Panc1 (cell line): Measurements from ENCODE around the gene PDK2.

Experiments used
- CTCF ChIP-seq: fragments of 450-650 bp; IDR thresholded peaks from 2 replicates; pipeline ENCODE4 v1.5.1; 2017; ENCODE audit warnings: mild to moderate bottlenecking
- POLR2AphosphoS5 ChIP-seq: IDR thresholded peaks from 2 replicates; pipeline ENCODE4 v1.6.1; 2012; ENCODE audit warnings: mild to moderate bottlenecking, low read depth, low read length, moderate library complexity
- SIN3A ChIP-seq: IDR thresholded peaks from 2 replicates; pipeline ENCODE4 v1.6.1; 2012; ENCODE audit warnings: low read depth, mild to moderate bottlenecking, low read length, moderate library complexity, borderline replicate concordance; ENCODE audit not compliant: insufficient read depth
- TCF7L2 ChIP-seq: IDR thresholded peaks from 2 replicates; pipeline ENCODE4 v1.6.1; 2011; ENCODE audit warnings: mild to moderate bottlenecking, low read depth, low read length, inconsistent platforms
- TF ChIP-seq, protein P1 (sequence below), 2 experiments: IDR thresholded peaks; 2 replicates each; pipeline ENCODE4 v1.6.1; 2011 to 2012; ENCODE audit warnings: low read depth in 2 of 2, control low read depth in 1 of 2, low read length in 1 of 2, mild to moderate bottlenecking in 1 of 2, moderate library complexity in 1 of 2; ENCODE audit not compliant: insufficient read depth in 1 of 2

GRCh38 chr17:50059759-50060273 lies 35.3 kb upstream of the PDK2 start:
- TF ChIP-seq CTCF (no peak), TCF7L2 (no peak), POLR2AphosphoS5 (no peak), SIN3A (no peak)
- TF ChIP-seq, protein P1, sequence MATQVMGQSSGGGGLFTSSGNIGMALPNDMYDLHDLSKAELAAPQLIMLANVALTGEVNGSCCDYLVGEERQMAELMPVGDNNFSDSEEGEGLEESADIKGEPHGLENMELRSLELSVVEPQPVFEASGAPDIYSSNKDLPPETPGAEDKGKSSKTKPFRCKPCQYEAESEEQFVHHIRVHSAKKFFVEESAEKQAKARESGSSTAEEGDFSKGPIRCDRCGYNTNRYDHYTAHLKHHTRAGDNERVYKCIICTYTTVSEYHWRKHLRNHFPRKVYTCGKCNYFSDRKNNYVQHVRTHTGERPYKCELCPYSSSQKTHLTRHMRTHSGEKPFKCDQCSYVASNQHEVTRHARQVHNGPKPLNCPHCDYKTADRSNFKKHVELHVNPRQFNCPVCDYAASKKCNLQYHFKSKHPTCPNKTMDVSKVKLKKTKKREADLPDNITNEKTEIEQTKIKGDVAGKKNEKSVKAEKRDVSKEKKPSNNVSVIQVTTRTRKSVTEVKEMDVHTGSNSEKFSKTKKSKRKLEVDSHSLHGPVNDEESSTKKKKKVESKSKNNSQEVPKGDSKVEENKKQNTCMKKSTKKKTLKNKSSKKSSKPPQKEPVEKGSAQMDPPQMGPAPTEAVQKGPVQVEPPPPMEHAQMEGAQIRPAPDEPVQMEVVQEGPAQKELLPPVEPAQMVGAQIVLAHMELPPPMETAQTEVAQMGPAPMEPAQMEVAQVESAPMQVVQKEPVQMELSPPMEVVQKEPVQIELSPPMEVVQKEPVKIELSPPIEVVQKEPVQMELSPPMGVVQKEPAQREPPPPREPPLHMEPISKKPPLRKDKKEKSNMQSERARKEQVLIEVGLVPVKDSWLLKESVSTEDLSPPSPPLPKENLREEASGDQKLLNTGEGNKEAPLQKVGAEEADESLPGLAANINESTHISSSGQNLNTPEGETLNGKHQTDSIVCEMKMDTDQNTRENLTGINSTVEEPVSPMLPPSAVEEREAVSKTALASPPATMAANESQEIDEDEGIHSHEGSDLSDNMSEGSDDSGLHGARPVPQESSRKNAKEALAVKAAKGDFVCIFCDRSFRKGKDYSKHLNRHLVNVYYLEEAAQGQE (IDR thresholded peaks at IDR 0.05; ENCODE audit: insufficient read depth in 1 of 2, low read depth in 2 of 2, low read length in 1 of 2), result no peak
